H1 (cell line): ENCODE results near the gene NCOA5. TPM values are rescaled to one million over a fixed set of nuclear protein-coding genes. Genes with fewer than 3 reads are reported as not detected.
A peak's percentile ranks its signal among the peaks of the same experiment; 100 is the strongest.

ENCODE experiments used
- CTCF ChIP-seq, 3 experiments: IDR thresholded peaks; 1 replicate in 2 of 3; 2 replicates in 1 of 3; pipeline versions ENCODE4 v1.5.1 to v1.6.1; 2011; ENCODE audit warnings: low read length in 3 of 3, mild to moderate bottlenecking in 3 of 3, inconsistent platforms in 2 of 3, low read depth in 1 of 3, moderate library complexity in 1 of 3; ENCODE audit not compliant: insufficient read depth in 1 of 3; ENCODE audit errors: control extremely low read depth in 1 of 3
- E2F6 ChIP-seq: IDR thresholded peaks from 2 replicates; pipeline ENCODE4 v1.6.1; 2012; ENCODE audit warnings: inconsistent platforms
- NRF1 ChIP-seq: IDR thresholded peaks from 2 replicates; pipeline ENCODE4 v1.6.1; 2011; ENCODE audit warnings: mild to moderate bottlenecking, low read depth, low read length, improper control_type of control experiment
- SUZ12 ChIP-seq: fragments of 200-600 bp; sonication (generic); IDR thresholded peaks from 2 replicates; pipeline ENCODE4 v1.6.1; 2012; ENCODE audit warnings: mild to moderate bottlenecking, inconsistent platforms, low read length, moderate library complexity, mixed read lengths
- polyA plus RNA-seq, 7 experiments: library from polyadenylated mRNA; depleted of rRNA in 3 of 7; stranded (reverse) in 5 of 7; unstranded in 2 of 7; fragments of >200 nt in 5 of 7; fragments of 200-250 nt in 2 of 7; gene quantifications; 1 replicate in 5 of 7; 2 replicates in 1 of 7; 4 replicates in 1 of 7; pipeline versions ENCODE4 v1.2.1 to v1.2.3, GENCODE V29; 2011 to 2013; ENCODE audit warnings: missing spikeins in 2 of 7, mixed read lengths in 2 of 7
- total RNA-seq: library from RNA; stranded (reverse); fragmentation: NEBNext Ultra II Directional; extraction: Animal tissue kit (Norgen Biotek cat#: 25700); gene quantifications from 2 replicates; pipeline ENCODE4 v1.2.1, GENCODE V29; 2021

Gene NCOA5
- total and polyA plus RNA-seq, 2 of the 8 experiments (the other 6 are each of a cell fraction or from before 2014, with no cell fraction given), result 20.4 to 29.0 TPM

- TF ChIP-seq CTCF (IDR thresholded peaks at IDR 0.05; ENCODE audit: control extremely low read depth in 1 of 3, insufficient read depth in 1 of 3, low read depth in 1 of 3, low read length in 3 of 3) (peak; percentile 47 to 64 (median 57)), SUZ12 (peak; percentile 27; the same call in 1 of the 2 replicates), E2F6 (peak; percentile 83), NRF1 (no peak)
Observed at GRCh38 chr20:46057856-46058598, 31.7 kb downstream of the NCOA5 start (continued).
